ENCODE measurements around the gene BCL2L13.
"Not testable (repeated sequence)": the region's sequence is repeated elsewhere in the genome, so short reads cannot be mapped to it uniquely, and the experiment has no call there.

The BCL2L13 gene

DNA sequence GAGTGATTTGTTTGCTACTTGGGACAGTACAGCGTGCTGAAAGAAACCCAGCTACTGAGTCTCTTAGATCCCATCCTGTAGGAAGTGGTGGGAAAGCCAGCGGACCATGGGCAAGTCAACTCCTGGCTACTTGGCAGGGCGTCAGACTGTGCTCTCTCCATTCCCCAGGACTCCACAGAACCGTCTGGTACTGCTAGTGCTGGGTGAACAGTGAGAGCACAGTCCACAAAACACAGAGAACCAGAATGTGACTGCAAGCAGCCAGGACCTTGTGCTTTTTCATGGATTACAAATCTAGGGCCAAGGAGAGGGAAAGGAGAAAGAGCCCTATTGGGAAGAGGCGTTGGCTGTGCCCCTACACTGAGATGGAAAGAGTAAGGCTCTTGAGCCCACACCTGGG is 125.5 kb downstream of the BCL2L13 start:
- no peaks in the 10 kb centered on the region for H3K36me3 ChIP-seq (ENCODE audit: insufficient read depth, insufficient read length, low read length)
- H3K9ac ChIP-seq (ENCODE audit: insufficient read length, low read depth): no peak overlapping the region
- no peaks in the 10 kb centered on the region for H3K9me3 ChIP-seq (ENCODE audit: insufficient read depth, low read length)
- H3K4me3 ChIP-seq (ENCODE audit: insufficient read length, low read depth): no peak overlapping the region
- no peaks in the 10 kb centered on the region for H3K27me3 ChIP-seq (ENCODE audit: insufficient read depth, insufficient read length)
- no peaks in the 10 kb centered on the region for H3K4me1 ChIP-seq (ENCODE audit: insufficient read depth, insufficient read length)
- TF ChIP-seq YY1 (IDR thresholded peaks at IDR 0.05; ENCODE audit: insufficient read depth, insufficient read length) (no peak), ZNF274 (IDR thresholded peaks at IDR 0.05; ENCODE audit: low read depth, low read length) (no peak), SUZ12 (IDR thresholded peaks at IDR 0.05; ENCODE audit: extremely low read depth, insufficient read depth, insufficient read length) (no peak)
- DNase-seq (ENCODE audit: low read depth, low spot score): no peak

GRCh38 chr22:17764852-17765251 is 126.3 kb downstream of the BCL2L13 start:
- not testable (repeated sequence) for H3K4me1 ChIP-seq (ENCODE audit: insufficient read depth, insufficient read length); DNase-seq (ENCODE audit: low read depth, low spot score); H3K9ac ChIP-seq (ENCODE audit: insufficient read length, low read depth); H3K27me3 ChIP-seq (ENCODE audit: insufficient read depth, insufficient read length); H3K36me3 ChIP-seq (ENCODE audit: insufficient read depth, insufficient read length, low read length); H3K4me3 ChIP-seq (ENCODE audit: insufficient read length, low read depth); H3K9me3 ChIP-seq (ENCODE audit: insufficient read depth, low read length)

DNA sequence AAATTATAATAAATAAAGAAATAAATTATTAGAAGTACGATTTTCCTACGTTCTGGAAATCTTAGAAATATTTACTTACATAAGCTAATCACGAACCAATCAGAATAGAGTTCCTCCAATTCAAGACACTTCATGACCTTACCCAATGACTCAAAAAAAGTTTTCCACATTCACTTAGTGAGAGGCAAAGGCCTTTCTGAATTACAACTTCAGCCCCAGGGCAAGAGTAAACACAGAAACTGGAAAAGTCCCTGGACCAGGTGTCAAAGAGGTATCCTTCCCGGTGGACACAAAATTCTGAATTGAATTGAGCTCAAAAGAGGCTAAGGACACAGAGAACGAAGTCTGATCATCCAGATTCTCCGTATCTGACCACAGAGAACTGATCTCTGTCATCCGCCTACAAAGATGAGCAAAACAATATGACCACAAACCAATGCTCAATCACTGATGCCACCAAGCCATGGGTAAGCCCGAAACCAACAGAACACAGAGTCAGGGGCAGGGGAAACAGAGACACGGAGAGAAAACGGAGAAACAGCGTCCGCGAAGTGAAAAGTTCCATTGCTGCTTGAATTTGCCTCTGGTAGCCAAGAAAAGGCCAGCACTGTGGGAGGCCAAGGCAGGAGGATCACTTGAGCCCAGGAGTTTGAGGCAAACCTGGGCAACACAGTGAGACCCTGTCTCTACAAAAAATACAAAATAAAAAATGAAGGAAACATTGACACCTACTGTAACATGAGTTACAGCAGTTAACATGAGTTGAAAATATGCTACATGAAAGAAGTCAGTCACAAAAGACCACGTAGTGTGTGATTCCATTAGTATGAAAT is 128.9 kb downstream of the BCL2L13 start:
- H3K4me3 ChIP-seq (ENCODE audit: insufficient read length, low read depth): no peak overlapping the region
- DNase-seq (ENCODE audit: low read depth, low spot score): no peak
- no peaks in the 10 kb centered on the region for H3K4me1 ChIP-seq (ENCODE audit: insufficient read depth, insufficient read length)
- no peaks in the 10 kb centered on the region for H3K27me3 ChIP-seq (ENCODE audit: insufficient read depth, insufficient read length)
- peaks cover 5% of the 10 kb centered on the region for H3K36me3 ChIP-seq (ENCODE audit: insufficient read depth, insufficient read length, low read length)
- TF ChIP-seq ZNF274 (IDR thresholded peaks at IDR 0.05; ENCODE audit: low read depth, low read length) (no peak), SUZ12 (IDR thresholded peaks at IDR 0.05; ENCODE audit: extremely low read depth, insufficient read depth, insufficient read length) (no peak), YY1 (IDR thresholded peaks at IDR 0.05; ENCODE audit: insufficient read depth, insufficient read length) (no peak)
- no peaks in the 10 kb centered on the region for H3K9me3 ChIP-seq (ENCODE audit: insufficient read depth, low read length)
- no peak overlapping the region for H3K9ac ChIP-seq (ENCODE audit: insufficient read length, low read depth)

DNA sequence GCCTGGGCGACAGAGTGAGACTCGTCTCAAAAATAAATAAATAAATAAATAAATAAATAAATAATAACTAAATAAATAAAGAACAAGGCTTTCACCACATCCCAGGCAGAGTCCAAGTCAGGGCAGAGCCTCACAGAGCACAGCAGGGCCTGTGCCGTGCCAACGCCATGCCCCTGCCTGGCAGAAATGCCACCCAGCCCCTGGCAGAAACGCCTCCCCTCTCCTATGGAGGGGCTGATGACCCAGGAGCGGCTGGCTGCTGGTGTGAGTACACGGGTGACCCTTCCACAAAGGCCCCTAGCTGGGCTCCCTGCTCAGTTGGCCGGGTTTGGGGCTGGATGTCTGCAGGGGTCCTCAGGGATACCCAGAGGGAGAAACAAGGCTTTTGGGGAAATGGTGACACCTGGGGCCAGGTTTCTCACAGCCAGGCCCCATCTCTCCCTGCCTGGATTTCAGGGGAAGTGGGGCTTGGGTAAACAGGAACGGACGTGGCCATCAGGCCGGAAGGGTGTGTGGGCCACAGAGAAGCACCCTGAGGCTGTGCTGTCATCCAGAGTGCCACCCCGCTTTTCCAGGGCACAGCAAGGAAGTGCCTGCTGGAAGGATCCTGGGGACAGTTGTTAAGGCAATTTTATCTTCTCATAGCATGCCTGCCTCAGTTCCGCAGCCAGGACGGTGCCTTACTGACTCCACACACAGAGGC is 130.6 kb downstream of the BCL2L13 start:
- Histone ChIP-seq H3K27me3 (ENCODE audit: insufficient read depth, insufficient read length) (peaks cover 4% of the 10 kb centered on the region), H3K9ac (ENCODE audit: insufficient read length, low read depth) (no peak overlapping the region), H3K4me3 (ENCODE audit: insufficient read length, low read depth) (no peak overlapping the region), H3K4me1 (ENCODE audit: insufficient read depth, insufficient read length) (peaks cover 4% of the 10 kb centered on the region), H3K36me3 (ENCODE audit: insufficient read depth, insufficient read length, low read length) (peaks cover 5% of the 10 kb centered on the region), H3K9me3 (ENCODE audit: insufficient read depth, low read length) (no peaks in the 10 kb centered on the region)
- no peak for DNase-seq (ENCODE audit: low read depth, low spot score)
- no peak for TF ChIP-seq SUZ12 (IDR thresholded peaks at IDR 0.05; ENCODE audit: extremely low read depth, insufficient read depth, insufficient read length)

DNA sequence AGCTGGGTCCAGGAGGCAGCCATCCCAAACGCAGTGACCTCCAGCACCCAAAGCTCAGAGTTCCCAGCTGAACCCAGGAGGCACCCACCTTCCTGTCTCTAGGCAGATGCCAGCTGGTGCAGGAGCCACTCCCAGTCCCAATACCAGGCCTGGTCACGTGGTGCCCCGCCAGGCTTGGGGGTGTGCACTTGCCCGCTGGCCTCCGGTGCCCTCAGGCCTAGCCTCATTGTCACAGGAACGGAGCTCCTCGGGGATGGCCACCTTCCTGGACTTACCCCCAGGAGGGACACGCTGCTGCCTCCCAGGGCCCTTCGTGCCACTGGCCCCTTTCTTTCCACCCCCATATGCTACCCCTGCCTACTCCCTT is 131.1 kb downstream of the BCL2L13 start:
- TF ChIP-seq ZNF274 (IDR thresholded peaks at IDR 0.05; ENCODE audit: low read depth, low read length) (no peak), SUZ12 (IDR thresholded peaks at IDR 0.05; ENCODE audit: extremely low read depth, insufficient read depth, insufficient read length) (no peak), YY1 (IDR thresholded peaks at IDR 0.05; ENCODE audit: insufficient read depth, insufficient read length) (no peak)
- H3K4me3 ChIP-seq (ENCODE audit: insufficient read length, low read depth): no peak overlapping the region
- no peak overlapping the region for H3K9ac ChIP-seq (ENCODE audit: insufficient read length, low read depth)

GRCh38 chr22:17770180-17771077 is 131.9 kb downstream of the BCL2L13 start:
- Histone ChIP-seq H3K9me3 (ENCODE audit: insufficient read depth, low read length) (no peaks in the 10 kb centered on the region), H3K9ac (ENCODE audit: insufficient read length, low read depth) (no peak overlapping the region), H3K4me3 (ENCODE audit: insufficient read length, low read depth) (no peak overlapping the region), H3K4me1 (ENCODE audit: insufficient read depth, insufficient read length) (peaks cover 4% of the 10 kb centered on the region), H3K27me3 (ENCODE audit: insufficient read depth, insufficient read length) (peaks cover 4% of the 10 kb centered on the region), H3K36me3 (ENCODE audit: insufficient read depth, insufficient read length, low read length) (peaks cover 5% of the 10 kb centered on the region)
- TF ChIP-seq ZNF274 (IDR thresholded peaks at IDR 0.05; ENCODE audit: low read depth, low read length) (no peak), YY1 (IDR thresholded peaks at IDR 0.05; ENCODE audit: insufficient read depth, insufficient read length) (no peak), SUZ12 (IDR thresholded peaks at IDR 0.05; ENCODE audit: extremely low read depth, insufficient read depth, insufficient read length) (no peak)
- DNase-seq (ENCODE audit: low read depth, low spot score): no peak

More for the DNA sequence above, 131.1 kb downstream of the BCL2L13 start:
- Histone ChIP-seq H3K36me3 (ENCODE audit: insufficient read depth, insufficient read length, low read length) (peaks cover 5% of the 10 kb centered on the region), H3K4me1 (ENCODE audit: insufficient read depth, insufficient read length) (peaks cover 4% of the 10 kb centered on the region), H3K27me3 (ENCODE audit: insufficient read depth, insufficient read length) (peaks cover 4% of the 10 kb centered on the region), H3K9me3 (ENCODE audit: insufficient read depth, low read length) (no peaks in the 10 kb centered on the region)
- no peak for DNase-seq (ENCODE audit: low read depth, low spot score)
